ENCODE data around the gene C1QL2.

C1QL2 gene

DNA sequence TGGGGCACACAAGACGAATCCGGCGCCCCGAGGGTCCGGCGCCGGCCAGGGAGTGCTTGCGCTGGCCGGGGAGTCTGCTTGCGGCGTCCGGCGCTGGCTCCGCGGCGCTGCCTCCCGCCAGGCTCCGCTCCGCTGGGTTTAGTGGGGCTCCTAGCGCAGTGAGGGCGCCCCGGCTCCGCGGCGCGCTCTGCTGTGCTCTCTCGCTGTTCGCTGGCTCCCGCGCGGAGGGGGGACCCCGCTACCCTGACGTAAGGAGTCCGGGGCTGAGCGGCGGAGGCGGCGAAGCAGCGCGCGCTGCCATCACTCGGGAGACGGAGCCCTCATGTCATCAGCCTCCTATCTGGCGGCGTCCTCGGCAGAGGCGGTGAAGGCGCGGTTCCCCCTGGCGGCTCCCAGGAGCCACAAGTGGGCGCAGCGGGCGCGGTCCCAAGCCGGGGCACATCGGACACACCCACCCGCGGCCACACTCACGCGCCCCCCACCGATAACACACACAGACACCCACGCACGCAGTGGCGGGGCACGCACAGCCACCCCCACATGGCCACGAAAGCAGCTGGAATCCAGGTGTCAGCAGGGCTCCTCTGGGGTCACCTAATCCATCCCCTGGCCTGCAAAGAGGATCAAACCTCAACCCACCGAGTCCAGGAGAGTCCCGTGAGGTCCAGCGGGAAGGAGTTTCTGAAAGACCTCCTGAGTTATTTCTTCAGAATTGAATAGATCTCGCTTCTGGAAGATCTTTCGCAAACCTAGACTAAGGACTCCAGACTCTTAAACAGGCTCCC lies at the start of gene C1QL2:
Gene C1QL2, minus strand, starts transcription at position 189 of the 785 bp plus-strand sequence. CDS start 482 bp downstream, outside the sequence.
- no peak for DNase-seq (ENCODE audit: low read depth)
- H3K4me3 ChIP-seq (ENCODE audit: low read length), result no peak within 1 kb of the TSS
- TF ChIP-seq, protein P1, sequence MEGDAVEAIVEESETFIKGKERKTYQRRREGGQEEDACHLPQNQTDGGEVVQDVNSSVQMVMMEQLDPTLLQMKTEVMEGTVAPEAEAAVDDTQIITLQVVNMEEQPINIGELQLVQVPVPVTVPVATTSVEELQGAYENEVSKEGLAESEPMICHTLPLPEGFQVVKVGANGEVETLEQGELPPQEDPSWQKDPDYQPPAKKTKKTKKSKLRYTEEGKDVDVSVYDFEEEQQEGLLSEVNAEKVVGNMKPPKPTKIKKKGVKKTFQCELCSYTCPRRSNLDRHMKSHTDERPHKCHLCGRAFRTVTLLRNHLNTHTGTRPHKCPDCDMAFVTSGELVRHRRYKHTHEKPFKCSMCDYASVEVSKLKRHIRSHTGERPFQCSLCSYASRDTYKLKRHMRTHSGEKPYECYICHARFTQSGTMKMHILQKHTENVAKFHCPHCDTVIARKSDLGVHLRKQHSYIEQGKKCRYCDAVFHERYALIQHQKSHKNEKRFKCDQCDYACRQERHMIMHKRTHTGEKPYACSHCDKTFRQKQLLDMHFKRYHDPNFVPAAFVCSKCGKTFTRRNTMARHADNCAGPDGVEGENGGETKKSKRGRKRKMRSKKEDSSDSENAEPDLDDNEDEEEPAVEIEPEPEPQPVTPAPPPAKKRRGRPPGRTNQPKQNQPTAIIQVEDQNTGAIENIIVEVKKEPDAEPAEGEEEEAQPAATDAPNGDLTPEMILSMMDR (conservative IDR thresholded peaks at IDR 0.05; ENCODE audit: low read length), result no peak

DNA sequence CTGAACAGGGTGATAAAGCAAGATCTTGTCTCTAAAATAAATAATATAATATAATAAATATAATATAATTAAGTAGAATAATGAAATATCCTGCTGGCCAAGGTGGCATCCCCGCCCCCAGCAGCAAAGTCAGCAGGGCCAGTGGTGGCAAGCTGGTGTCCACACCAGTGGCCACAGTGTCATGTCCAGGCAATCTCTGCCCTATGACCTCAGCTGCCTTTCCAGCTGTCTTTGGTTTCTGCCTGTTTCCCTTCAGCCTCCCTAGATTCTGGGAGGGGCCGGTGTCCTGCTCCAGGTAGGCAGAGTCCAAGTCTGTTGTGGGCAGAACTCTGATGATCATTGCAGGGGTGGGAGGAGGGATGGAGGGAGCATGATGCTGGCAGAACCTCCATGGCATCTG lies 48.9 kb upstream of the C1QL2 start:
- TF ChIP-seq, protein P1 (conservative IDR thresholded peaks at IDR 0.05; ENCODE audit: low read length), result no peak
- DNase-seq (ENCODE audit: low read depth), result no peak
- no peak overlapping the region for H3K4me3 ChIP-seq (ENCODE audit: low read length)

DNA sequence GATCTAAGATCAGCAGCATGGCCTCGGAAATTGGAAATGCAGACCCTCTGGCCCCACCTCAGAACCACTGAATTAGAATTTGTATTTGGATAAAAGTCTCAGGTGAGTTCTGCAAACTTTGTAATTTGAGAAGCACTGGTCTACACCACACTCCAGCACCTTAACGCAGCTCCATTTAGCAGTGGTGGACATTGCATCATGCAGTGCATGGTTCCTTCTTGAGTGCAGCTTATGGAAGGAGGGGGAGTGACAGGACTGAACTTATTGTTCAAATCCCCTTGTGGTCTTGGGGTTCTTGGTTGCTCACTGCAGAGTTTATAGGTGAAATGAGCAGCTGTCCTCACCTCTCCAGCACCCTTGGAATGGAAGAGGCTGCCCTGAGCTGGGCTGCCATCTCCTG lies 47.6 kb upstream of the C1QL2 start:
- DNase-seq (ENCODE audit: low read depth), result no peak
- H3K4me3 ChIP-seq (ENCODE audit: low read length), result no peak overlapping the region
- TF ChIP-seq, protein P1 (conservative IDR thresholded peaks at IDR 0.05; ENCODE audit: low read length), result no peak

DNA sequence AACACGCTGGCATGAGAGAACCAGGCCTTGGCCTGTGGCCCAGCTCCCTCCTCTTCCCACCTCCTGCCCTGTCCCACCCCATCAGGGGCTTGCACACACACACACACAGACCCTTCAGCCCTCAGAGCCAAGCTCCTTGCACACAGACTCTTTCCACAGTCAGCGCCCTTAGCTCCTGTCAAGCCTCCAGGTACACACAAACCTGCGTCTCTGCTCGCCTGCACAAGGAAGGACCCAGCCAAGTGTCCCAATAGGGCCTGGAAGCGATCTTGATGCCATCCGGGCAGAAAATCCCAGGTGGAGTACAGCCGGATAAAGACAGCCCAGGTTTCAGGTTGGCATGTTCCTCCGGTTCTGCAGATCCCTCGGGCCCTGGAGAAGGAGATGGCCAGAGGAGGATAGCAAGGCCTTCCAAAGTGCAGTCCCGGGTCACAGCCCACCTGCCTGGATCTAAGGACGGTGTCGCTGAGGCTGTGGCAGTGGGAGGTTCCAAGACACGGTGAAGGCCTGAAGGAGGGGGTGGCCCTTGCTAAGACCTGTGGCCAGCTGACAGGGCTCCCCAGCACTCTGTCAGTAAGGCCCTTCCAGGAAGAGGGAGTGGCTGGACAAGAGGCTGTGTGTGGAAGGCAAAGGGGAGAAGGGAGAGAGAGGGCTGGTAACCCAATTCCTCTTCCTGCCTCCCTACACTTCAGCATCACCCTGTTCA lies 46.6 kb upstream of the C1QL2 start:
- TF ChIP-seq, protein P1 (conservative IDR thresholded peaks at IDR 0.05; ENCODE audit: low read length), result no peak
- no peak overlapping the region for H3K4me3 ChIP-seq (ENCODE audit: low read length)
- no peak for DNase-seq (ENCODE audit: low read depth)

DNA sequence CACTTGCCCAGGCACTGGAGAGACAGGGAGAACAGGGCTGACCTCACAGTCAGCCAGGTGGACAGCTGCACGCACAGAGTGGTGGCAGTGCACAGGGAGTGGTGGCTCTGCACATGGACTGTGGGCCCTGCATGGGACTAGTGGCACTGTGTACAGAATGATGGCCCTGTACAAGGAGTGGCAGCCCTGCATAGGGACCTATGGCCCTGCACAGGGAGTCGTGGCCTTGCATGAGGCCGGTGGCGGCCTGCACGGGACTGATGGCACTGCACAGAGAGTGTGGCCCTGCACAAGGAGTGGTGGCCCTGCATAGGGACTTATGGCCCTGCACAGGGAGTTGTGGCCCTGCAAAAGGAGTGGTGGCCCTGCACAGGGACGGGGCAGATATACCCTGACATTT lies 46.0 kb upstream of the C1QL2 start:
- TF ChIP-seq, protein P1 (conservative IDR thresholded peaks at IDR 0.05; ENCODE audit: low read length), result no peak
- no peak for DNase-seq (ENCODE audit: low read depth)
- no peak overlapping the region for H3K4me3 ChIP-seq (ENCODE audit: low read length)

DNA sequence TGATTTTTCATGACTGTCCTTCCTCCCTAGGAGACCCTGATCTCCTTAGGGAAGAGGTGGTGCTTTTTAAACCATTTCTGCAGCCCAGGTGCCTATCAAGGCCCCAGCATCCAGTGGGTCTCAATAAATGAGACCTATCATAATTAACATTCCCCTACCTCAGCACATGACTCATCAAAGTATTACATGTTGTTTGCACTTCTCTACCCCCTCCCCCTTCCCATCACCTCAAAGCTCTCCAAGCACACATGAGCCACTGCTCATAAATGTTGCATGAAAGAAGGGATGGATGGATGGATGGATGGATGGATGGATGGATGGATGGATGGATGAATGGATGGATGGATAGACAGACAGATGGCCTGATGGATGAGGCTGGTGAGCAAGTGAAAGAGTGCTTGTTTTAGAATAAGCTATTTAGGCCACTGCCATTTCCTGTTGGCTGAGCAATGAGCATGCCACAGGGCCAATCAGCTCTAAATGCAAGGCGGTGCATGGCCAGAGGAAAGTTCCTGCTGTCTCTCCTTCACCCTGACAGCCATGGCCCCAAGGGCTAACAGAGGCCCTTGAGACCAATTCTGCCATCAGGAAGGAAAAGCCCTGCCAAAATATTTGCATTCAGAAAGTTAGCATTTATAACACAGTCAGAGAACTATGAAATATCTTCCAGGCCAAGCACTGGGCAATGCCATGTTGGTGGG lies 44.2 kb upstream of the C1QL2 start:
- TF ChIP-seq, protein P1 (conservative IDR thresholded peaks at IDR 0.05; ENCODE audit: low read length), result no peak
- DNase-seq (ENCODE audit: low read depth), result no peak
- H3K4me3 ChIP-seq (ENCODE audit: low read length), result no peak overlapping the region
